Activated T-cell treated with anti-CD3 and anti-CD28 coated beads for 24 hours (primary cell): ENCODE measurements around the gene PLCB3.

Experiments used
- DNase-seq: peaks from one replicate; pipeline ENCODE4 v3.0.0-alpha.2; 2020; ENCODE audit warnings: low read depth

The PLCB3 gene

DNA sequence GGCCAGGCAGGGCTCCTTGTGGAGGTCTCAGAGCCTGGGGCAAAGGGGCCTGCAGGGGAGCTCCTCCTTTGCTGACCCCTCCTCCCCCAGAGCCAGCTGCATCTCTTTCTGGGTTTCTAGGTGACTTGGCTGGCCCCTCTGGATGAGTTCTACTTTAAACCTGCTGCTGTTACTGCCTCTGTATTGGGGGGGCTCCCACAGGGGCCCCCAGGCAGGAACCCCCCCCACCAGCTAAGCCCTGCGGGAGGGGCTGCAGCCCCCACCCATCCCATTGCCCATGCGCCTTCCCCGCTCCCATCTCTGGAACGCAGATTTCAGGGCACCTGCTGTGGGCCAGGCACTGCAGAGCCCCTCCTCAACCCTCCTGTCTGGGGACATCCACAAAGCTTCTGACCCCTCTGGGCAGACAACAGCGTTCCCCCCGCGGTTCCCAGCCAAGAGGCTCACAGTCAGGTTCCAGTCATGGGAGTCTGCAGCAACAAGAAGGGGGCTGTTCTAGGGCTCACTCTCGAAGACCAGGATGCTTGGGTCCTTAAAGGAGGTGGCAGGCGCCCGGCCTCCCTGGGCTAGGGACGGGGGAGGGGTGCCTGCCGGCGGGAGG is 815 bp upstream of the PLCB3 start:
- DNase-seq: no peak

- no peak for DNase-seq
Observed at GRCh38 chr11:64251753-64252002, 348 bp downstream of the PLCB3 start.

DNA sequence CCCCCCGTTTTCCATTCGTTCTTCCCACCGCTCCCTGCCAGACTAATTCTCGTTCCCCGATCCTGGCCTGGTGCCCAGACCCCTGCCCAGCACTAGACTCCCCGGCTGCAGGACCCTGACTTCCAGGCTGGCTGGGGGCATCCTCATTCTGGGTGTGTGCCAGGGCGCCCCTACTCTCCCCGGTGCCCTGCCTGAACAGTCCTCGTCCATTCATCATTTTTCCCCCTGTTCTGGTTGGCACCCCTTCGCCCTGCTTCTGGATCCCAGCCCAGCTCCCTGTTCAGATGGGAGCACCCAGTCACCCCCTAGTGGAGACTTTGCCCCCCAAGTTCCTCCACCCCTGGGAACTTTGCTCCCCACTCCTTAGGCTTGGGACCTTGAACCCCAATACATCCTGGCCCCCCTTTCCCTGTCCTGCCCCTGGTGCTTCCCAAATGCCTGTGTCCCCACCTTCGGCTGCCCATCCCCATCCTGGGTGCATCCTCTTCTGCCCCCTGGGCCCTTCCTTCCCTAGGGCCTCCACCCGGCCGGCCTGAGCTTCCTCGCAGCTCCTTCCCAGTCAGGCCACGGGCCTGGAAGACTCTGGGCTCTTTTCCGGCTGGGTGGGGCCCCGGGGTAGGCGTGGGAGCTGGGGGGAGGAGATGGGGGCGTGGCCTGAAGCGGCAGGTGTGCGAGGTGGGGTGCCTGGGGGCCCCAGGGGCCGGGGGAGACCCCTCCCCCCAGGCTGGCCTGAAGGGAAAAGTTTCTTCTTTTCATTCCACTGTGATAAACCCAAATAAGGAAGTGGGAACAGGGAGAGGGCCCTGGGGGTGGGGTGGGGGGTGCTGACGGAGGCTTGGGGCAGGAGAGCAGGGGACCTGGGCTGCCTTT is 908 bp downstream of the PLCB3 start:
- no peak for DNase-seq

GRCh38 chr11:64253043-64253442 is 1.7 kb downstream of the PLCB3 start:
- DNase-seq: no peak

GRCh38 chr11:64253481-64253880 is 2.2 kb downstream of the PLCB3 start:
- DNase-seq: no peak

GRCh38 chr11:64254326-64254725 is 3.0 kb downstream of the PLCB3 start:
- no peak for DNase-seq

- DNase-seq: no peak
Observed at GRCh38 chr11:64255135-64256128, 4.1 kb downstream of the PLCB3 start.

DNA sequence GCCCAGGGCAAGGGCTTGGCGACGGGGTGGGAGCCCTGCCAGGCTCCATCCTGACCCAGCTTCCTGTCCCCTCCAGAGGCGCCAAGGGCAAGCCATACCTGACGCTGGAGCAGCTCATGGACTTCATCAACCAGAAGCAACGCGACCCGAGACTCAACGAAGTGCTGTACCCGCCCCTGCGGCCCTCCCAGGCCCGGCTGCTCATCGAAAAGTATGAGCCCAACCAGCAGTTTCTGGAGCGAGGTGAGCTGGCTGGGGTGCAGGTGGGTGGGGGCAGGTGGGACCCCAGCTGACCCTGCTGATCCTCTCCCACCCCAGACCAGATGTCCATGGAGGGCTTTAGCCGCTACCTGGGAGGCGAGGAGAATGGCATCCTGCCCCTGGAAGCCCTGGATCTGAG is 5.0 kb downstream of the PLCB3 start:
- no peak for DNase-seq

- DNase-seq: no peak
Observed at GRCh38 chr11:64258356-64258755, 7.0 kb downstream of the PLCB3 start.

- DNase-seq: no peak
Observed at GRCh38 chr11:64258946-64259532, 7.7 kb downstream of the PLCB3 start.

DNA sequence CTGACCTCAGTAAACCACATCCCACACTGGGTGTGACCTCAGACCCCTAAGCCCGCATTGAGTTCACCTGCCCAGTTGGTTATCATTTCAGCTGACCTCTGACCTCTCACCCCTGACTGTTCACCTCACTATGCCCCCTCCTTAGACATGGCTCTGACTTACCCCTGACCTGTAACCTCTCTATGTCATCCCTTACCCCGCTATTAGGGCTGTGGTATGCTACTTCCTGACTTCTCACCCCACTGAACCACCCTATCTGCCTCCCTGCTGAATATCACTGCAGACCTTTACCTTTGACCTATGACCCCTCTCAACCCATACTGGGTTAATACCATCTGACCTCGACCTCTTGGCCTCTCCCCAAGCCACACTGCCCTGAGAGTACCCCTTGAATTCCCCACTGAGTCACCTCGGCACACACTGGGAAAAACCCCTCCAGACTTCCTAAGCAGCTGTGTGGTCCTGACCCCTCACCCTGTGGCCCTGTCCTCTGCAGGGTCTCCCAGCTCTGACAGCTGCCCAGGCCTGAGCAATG is 8.3 kb downstream of the PLCB3 start:
- DNase-seq: no peak

DNA sequence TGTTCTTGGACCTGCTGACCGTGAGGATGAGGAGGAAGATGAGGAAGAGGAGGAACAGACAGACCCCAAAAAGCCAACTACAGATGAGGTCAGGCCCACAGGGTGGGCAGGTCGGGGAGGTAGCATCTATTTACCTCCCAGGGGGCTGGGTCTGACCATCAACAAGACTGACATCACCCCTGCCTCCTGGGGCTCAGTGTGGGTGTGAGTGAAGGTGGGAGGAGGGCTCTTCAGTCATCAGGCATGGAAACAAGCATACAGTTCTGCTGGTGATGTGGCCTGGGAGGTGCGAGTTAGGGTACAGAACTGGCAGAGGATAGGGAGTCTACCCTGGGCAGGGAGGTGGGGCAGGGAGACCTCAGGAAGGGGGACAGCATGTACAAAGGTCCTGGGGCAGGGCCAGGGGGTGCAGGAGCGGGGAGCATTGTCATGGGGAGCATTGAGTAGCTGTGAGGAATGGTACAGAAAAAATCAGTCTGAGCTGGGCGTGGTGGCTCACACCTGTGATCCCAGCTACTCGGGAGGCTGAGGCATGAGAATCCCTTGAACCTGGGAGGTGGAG is 8.9 kb downstream of the PLCB3 start:
- no peak for DNase-seq

DNA sequence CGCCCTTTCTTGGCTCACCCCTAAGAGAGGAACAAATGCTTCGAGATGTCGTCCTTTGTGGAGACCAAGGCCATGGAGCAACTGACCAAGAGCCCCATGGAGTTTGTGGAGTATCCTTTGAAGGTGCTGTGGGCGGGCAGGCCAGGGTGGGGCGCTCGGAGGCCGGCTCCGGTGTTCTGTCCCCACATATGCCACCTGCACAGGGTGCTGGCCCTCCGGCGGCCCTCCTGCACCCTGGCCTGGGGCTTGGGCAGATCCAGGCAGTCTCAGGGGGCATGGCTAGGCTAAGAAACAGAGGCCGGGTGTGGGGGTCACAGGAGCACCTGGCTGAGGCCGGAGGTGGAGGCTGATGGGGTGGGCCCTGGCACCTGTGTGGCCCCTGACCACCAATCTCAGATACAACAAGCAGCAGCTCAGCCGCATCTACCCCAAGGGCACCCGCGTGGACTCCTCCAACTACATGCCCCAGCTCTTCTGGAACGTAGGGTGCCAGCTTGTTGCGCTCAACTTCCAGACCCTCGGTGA is 10.3 kb downstream of the PLCB3 start:
- DNase-seq: no peak

DNA sequence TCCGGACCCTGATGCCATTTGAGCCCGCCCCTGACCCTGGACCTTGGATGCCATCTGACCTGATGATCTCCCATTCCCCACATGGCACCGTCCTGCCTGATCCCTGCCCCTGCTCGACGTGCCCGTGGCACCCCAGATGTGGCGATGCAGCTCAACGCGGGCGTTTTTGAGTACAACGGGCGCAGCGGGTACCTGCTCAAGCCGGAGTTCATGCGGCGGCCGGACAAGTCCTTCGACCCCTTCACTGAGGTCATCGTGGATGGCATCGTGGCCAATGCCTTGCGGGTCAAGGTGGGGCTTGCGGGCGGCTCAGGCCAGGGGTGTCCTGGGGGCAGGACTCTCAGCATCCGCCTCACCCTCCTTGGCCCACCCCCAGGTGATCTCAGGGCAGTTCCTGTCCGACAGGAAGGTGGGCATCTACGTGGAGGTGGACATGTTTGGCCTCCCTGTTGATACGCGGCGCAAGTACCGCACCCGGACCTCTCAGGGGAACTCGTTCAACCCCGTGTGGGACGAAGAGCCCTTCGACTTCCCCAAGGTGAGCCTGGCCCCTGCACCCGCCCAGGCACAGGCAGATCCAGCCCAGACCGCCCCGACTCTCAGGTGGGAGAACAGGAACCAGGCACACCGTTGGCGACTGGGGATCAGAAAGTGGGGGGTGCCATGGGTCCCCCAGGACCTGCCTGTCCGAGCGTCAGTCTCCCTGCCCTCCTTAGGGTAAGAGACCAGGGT is 11.1 kb downstream of the PLCB3 start:
- DNase-seq: no peak

DNA sequence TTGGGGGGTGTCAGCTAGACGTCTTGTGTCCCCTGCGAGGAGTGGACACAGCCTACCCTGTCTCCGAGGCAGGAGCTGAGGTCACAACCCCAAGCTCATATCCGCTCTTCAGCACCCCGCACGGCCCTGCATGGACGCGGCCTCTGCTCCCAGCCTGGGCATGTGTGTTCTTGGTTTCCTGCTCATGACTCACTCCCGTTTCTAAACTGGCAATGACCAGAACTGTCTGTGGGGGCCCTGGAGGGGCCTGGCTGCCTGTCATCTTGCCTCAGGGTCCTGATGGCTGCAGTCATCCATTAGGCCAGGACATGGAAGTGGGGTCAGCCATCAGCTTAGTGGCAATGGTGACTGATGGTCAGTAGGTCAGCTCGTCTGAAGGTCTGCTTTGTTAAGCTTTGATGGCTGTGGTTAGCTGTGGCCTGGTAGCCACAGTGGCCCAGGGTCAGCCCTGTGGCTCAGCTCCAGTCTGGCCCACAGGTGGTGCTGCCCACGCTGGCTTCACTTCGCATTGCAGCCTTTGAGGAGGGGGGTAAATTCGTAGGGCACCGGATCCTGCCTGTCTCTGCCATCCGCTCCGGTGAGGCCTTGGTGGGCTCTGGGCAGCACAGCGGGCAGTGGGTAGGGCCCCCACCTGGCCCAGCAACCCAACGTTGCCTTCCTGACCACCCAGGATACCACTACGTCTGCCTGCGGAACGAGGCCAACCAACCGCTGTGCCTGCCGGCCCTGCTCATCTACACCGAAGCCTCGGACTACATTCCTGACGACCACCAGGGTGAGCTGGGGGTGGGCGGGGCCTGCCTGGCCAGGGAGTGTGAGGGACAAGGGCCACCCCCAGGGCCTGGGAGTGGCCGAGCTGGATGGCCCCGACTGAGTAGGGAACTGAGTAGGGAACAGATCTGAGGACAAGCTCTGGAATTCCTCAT is 12.0 kb downstream of the PLCB3 start:
- DNase-seq: no peak

DNA sequence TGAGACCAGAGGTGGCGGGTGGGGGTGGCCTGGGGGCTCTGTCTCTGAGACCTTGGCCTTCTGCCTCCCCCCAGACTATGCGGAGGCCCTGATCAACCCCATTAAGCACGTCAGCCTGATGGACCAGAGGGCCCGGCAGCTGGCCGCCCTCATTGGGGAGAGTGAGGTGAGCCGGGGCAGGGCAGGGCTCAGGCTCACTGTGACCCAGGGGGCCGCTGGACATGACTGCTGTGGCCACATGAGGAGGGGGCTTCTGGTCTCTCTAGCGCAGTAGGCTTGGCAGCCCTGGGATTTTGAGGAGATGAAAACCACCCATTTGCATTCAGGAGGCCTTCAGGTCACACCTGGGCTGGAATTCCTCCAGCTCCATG is 12.6 kb downstream of the PLCB3 start:
- DNase-seq: no peak

- no peak for DNase-seq
Observed at GRCh38 chr11:64264371-64264852, 13.1 kb downstream of the PLCB3 start.

GRCh38 chr11:64265176-64266160 is 14.1 kb downstream of the PLCB3 start:
- DNase-seq: no peak
